Endothelial cell of umbilical vein (primary cell): ENCODE data around the gene PHLPP1. TPM values are rescaled to one million over a fixed set of nuclear protein-coding genes. Genes with fewer than 3 reads are reported as not detected.

Source experiments
- BruUV-seq: library from RNA; stranded (reverse); fragments of 400-500 nt; replicated peaks from 2 replicates; lab custom pipeline; 2021; lab: Mats Ljungman, UMichigan
- CTCF ChIA-PET: fragments of 300-600, 350-600 bp; sonication (Branson Sonifier 250); formaldehyde crosslinking; loops from one replicate; lab custom pipeline; 2021; ENCODE audit warnings: antibody characterized with exemption, inconsistent platforms; lab: Charles Lee
- POLR2A ChIA-PET: fragments of 300-600, 350-600 bp; sonication (Branson Sonifier 250); formaldehyde crosslinking; loops from one replicate; lab custom pipeline; 2021; ENCODE audit warnings: antibody characterized with exemption, inconsistent platforms; lab: Charles Lee
- DNase-seq: peaks from one replicate; pipeline ENCODE4 v3.0.0-alpha.2; 2011; ENCODE audit warnings: low read depth, low spot score
- FAIRE-seq: peaks from 2 replicates; lab custom pipeline; 2011; peaks lifted over from hg19 to GRCh38; lab: Jason Lieb, UNC
- H2AFZ ChIP-seq: 2 replicates; pipeline ENCODE4 v1.6.0; 2012; ENCODE audit warnings: low read depth, low read length, control low read depth, inconsistent platforms
- H3K27ac ChIP-seq: 2 replicates; pipeline ENCODE4 v1.5.1; 2011; ENCODE audit warnings: low read depth, mild to moderate bottlenecking, control low read depth, low read length, moderate library complexity; ENCODE audit not compliant: insufficient read depth
- H3K27me3 ChIP-seq, 2 experiments: 2 replicates each; pipeline versions ENCODE4 v1.6.0 to v1.6.1; 2011; ENCODE audit warnings: low read length in 2 of 2, mixed read lengths in 1 of 2; ENCODE audit not compliant: control insufficient read depth in 2 of 2, insufficient read depth in 2 of 2
- H3K36me3 ChIP-seq, 2 experiments: 2 replicates in 1 of 2; 3 replicates in 1 of 2; pipeline ENCODE4 v1.5.1; 2011; ENCODE audit warnings: low read length in 2 of 2, mild to moderate bottlenecking in 1 of 2, moderate library complexity in 1 of 2; ENCODE audit not compliant: control insufficient read depth in 2 of 2, insufficient read depth in 2 of 2; ENCODE audit errors: extremely low read depth in 1 of 2
- H3K4me1 ChIP-seq: 3 replicates; pipeline ENCODE4 v1.5.1; 2011; ENCODE audit warnings: mild to moderate bottlenecking, low read length; ENCODE audit not compliant: control insufficient read depth, insufficient read depth; ENCODE audit errors: extremely low read depth
- H3K4me2 ChIP-seq: 2 replicates; pipeline ENCODE4 v1.6.1; 2011; ENCODE audit warnings: low read length, control low read depth, mixed read lengths; ENCODE audit not compliant: insufficient read depth
- H3K4me3 ChIP-seq, 3 experiments: fragments of 200-600 bp in 1 of 3; sonication (generic), shearing (Covaris generic) in 1 of 3; replicated peaks in 1 of 3; 2 replicates each; pipeline ENCODE4 v1.5.1; 2011 to 2016; ENCODE audit warnings: control low read depth in 3 of 3, low read length in 3 of 3, mild to moderate bottlenecking in 2 of 3, inconsistent platforms in 1 of 3, low read depth in 1 of 3, moderate library complexity in 1 of 3; ENCODE audit not compliant: insufficient read depth in 1 of 3
- H3K79me2 ChIP-seq: 2 replicates; pipeline ENCODE4 v1.6.0; 2012; ENCODE audit warnings: low read length, inconsistent platforms; ENCODE audit not compliant: control insufficient read depth, insufficient read depth
- H3K9ac ChIP-seq: replicated peaks from 2 replicates; pipeline ENCODE3; 2011; ENCODE audit warnings: low read length, control low read depth; ENCODE audit not compliant: insufficient read depth; ENCODE audit errors: extremely low read depth
- H3K9me1 ChIP-seq: replicated peaks from 3 replicates; pipeline ENCODE4 v1.6.0; 2011; ENCODE audit warnings: mild to moderate bottlenecking, low read length; ENCODE audit not compliant: control insufficient read depth, insufficient read depth; ENCODE audit errors: extremely low read depth
- H3K9me3 ChIP-seq: replicated peaks from 2 replicates; pipeline ENCODE4 v1.5.1; 2012; ENCODE audit warnings: low read length, inconsistent platforms; ENCODE audit not compliant: control insufficient read depth, insufficient read depth
- H4K20me1 ChIP-seq: replicated peaks from 2 replicates; pipeline ENCODE3; 2011; ENCODE audit warnings: mild to moderate bottlenecking, low read length; ENCODE audit not compliant: control insufficient read depth, insufficient read depth; ENCODE audit errors: extremely low read depth
- CTCF ChIP-seq, 2 donors: IDR thresholded peaks; 1 replicate in 1 of 2; 2 replicates in 1 of 2; pipeline ENCODE4 v1.5.1; 2011; ENCODE audit warnings: low read length in 2 of 2, mild to moderate bottlenecking in 2 of 2, moderate library complexity in 2 of 2, control low read depth in 1 of 2, inconsistent platforms in 1 of 2, low read depth in 1 of 2; ENCODE audit not compliant: insufficient read depth in 1 of 2; ENCODE audit errors: extremely low read depth in 1 of 2
- EZH2 ChIP-seq: IDR thresholded peaks from 2 replicates; pipeline ENCODE4 v1.6.1; 2012; ENCODE audit warnings: borderline replicate concordance, low read depth, mild to moderate bottlenecking, moderate library complexity, low read length, inconsistent platforms; ENCODE audit not compliant: severe bottlenecking
- FOS ChIP-seq: IDR thresholded peaks from 2 replicates; pipeline ENCODE4 v1.6.1; 2011; ENCODE audit warnings: mild to moderate bottlenecking, low read length, moderate library complexity, borderline replicate concordance; ENCODE audit not compliant: insufficient read depth
- GATA2 ChIP-seq: IDR thresholded peaks from 2 replicates; pipeline ENCODE4 v1.7.0; 2011; ENCODE audit warnings: low read depth, mild to moderate bottlenecking, moderate library complexity, mixed read lengths, low read length; ENCODE audit not compliant: insufficient read length, insufficient read depth
- JUN ChIP-seq: IDR thresholded peaks from 2 replicates; pipeline ENCODE4 v1.6.1; 2011; ENCODE audit warnings: borderline replicate concordance, low read depth; ENCODE audit not compliant: insufficient read length, insufficient read depth
- MYC ChIP-seq: IDR thresholded peaks from one replicate; pipeline ENCODE4 v1.6.1; 2011; ENCODE audit warnings: mild to moderate bottlenecking, low read depth, low read length
- POLR2A ChIP-seq: IDR thresholded peaks from 2 replicates; pipeline ENCODE4 v1.6.1; 2012; ENCODE audit warnings: low read depth, mild to moderate bottlenecking, control low read depth, low read length
- POLR2AphosphoS5 ChIP-seq: IDR thresholded peaks from 2 replicates; pipeline ENCODE4 v1.6.1; 2012; ENCODE audit warnings: low read depth, mild to moderate bottlenecking, control low read depth, low read length, moderate library complexity; ENCODE audit not compliant: insufficient read depth
- dilution Hi-C: fragments of 300-500 bp; cut with MboI; formaldehyde crosslinking; loops from one replicate; pipeline ENCODE4 v1.15.0; 2019; ENCODE audit warnings: low sequenced_read_pairs; ENCODE audit not compliant: extremely low pct_ligation_motif_present
- intact Hi-C: fragments of 100-400 bp; cut with micrococcal nuclease; formaldehyde crosslinking; loops from one replicate; pipeline ENCODE4 v1.10.0; 2022
- polyA plus RNA-seq, 4 experiments: library from polyadenylated mRNA; depleted of rRNA in 3 of 4; stranded (reverse) in 3 of 4; unstranded in 1 of 4; fragments of >200 nt; gene quantifications; 2 replicates each; pipeline versions ENCODE4 v1.2.1 to v1.2.3, GENCODE V29; 2011 to 2012; ENCODE audit warnings: missing spikeins in 1 of 4
- total RNA-seq: library from RNA; stranded (reverse); gene quantifications from 2 replicates; pipeline ENCODE4 v1.2.3, GENCODE V29; 2021
- TF ChIP-seq, protein P1 (sequence below): IDR thresholded peaks from 2 replicates; pipeline ENCODE4 v1.6.1; 2011; ENCODE audit not compliant: insufficient read depth, insufficient read length

The PHLPP1 gene
- total and polyA plus RNA-seq, 2 donors (not counting 3 experiments of a cell fraction or from before 2014, with no cell fraction given): 4.0 to 10.8 TPM

DNA sequence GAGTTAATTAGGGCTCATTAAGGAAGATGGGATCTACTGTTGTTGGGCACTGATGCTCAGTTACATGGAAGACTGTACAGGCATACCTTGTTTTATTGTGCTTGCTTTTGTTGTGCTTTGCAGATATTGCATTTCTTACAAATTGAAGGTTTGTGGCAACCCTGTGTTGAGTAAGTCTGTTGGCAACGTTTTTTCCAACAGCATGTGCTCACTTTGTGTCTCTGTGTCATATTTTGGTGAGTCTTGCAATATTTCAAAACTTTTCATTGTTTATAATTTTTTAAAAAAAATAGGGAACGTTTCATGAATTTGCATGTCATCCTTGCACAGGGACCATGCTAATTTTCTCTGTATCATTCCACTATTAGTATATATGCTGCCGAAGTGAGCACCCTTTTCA is 15.6 kb downstream of the PHLPP1 start:
- POLR2A ChIA-PET: no interaction called here
- DNase-seq (no peak), FAIRE-seq (no peak)
- no peak overlapping the region for H2AFZ ChIP-seq
- no TSS peak for BruUV-seq
- intact Hi-C loops (no loop called here), dilution Hi-C loops (no loop called here)
- TF ChIP-seq EZH2: no peak
- no peak for TF ChIP-seq MYC
- no peak for TF ChIP-seq POLR2AphosphoS5
- no peak for TF ChIP-seq JUN
- TF ChIP-seq POLR2A: no peak
- TF ChIP-seq CTCF (IDR thresholded peaks at IDR 0.05; ENCODE audit: extremely low read depth in 1 of 2, insufficient read depth in 1 of 2, low read depth in 1 of 2, low read length in 2 of 2): no peak
- TF ChIP-seq, protein P1, sequence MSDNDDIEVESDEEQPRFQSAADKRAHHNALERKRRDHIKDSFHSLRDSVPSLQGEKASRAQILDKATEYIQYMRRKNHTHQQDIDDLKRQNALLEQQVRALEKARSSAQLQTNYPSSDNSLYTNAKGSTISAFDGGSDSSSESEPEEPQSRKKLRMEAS: no peak
- TF ChIP-seq FOS: no peak
- TF ChIP-seq GATA2: no peak
- H3K36me3 ChIP-seq: no peaks in the 10 kb centered on the region
- CTCF ChIA-PET: no interaction called here
- no peak overlapping the region for H3K4me3 ChIP-seq
- H3K9ac ChIP-seq: no peak overlapping the region
- H3K4me1 ChIP-seq: no peaks in the 10 kb centered on the region
- no peak overlapping the region for H3K4me2 ChIP-seq
- no peaks in the 10 kb centered on the region for H4K20me1 ChIP-seq
- H3K79me2 ChIP-seq: no peaks in the 10 kb centered on the region
- no peaks in the 10 kb centered on the region for H3K9me1 ChIP-seq
- H3K27ac ChIP-seq: no peak overlapping the region
- no peaks in the 10 kb centered on the region for H3K27me3 ChIP-seq
- H3K9me3 ChIP-seq: no peaks in the 10 kb centered on the region
